H1 (cell line): ENCODE data around the gene SHISA8. TPM values are rescaled to one million over a fixed set of nuclear protein-coding genes. Genes with fewer than 3 reads are reported as not detected.

Source experiments
- CTCF ChIA-PET: fragments of 300-600 bp; sonication (Branson Sonifier 250); formaldehyde crosslinking; loops from one replicate; lab custom pipeline; 2021; ENCODE audit not compliant: partially characterized antibody; lab: Charles Lee
- POLR2A ChIA-PET: fragments of 300-600 bp; sonication (Branson Sonifier 250); formaldehyde crosslinking; loops from one replicate; lab custom pipeline; 2021; ENCODE audit warnings: inconsistent platforms; ENCODE audit not compliant: partially characterized antibody; lab: Charles Lee
- DNase-seq, 2 experiments: peaks; one replicate each; pipeline versions ENCODE4 v3.0.0 to v3.0.0-alpha.2; 2010 to 2022; ENCODE audit warnings: low spot score in 2 of 2, low read depth in 1 of 2, mixed read lengths in 1 of 2
- FAIRE-seq: peaks from 2 replicates; lab custom pipeline; 2011; peaks lifted over from hg19 to GRCh38; lab: Jason Lieb, UNC
- H2AFZ ChIP-seq: 2 replicates; pipeline ENCODE4 v1.8.1; 2012; ENCODE audit warnings: low read length, inconsistent platforms
- H2AK5ac ChIP-seq: 2 replicates; pipeline ENCODE4 v1.6.1; 2013; ENCODE audit warnings: low read depth, low read length
- H2BK120ac ChIP-seq: replicated peaks from 2 replicates; pipeline ENCODE3; 2013; ENCODE audit warnings: low read depth, low read length, inconsistent platforms
- H2BK12ac ChIP-seq: 2 replicates; pipeline ENCODE4 v1.6.1; 2013; ENCODE audit warnings: low read depth, low read length
- H2BK15ac ChIP-seq: 2 replicates; pipeline ENCODE4 v1.6.1; 2013; ENCODE audit warnings: low read length
- H2BK20ac ChIP-seq: 2 replicates; pipeline ENCODE4 v1.6.1; 2013; ENCODE audit warnings: low read length
- H2BK5ac ChIP-seq: 2 replicates; pipeline ENCODE4 v1.6.1; 2013; ENCODE audit warnings: low read depth, low read length
- H3K14ac ChIP-seq: 2 replicates; pipeline ENCODE4 v1.6.1; 2013; ENCODE audit warnings: inconsistent platforms; ENCODE audit not compliant: insufficient read length
- H3K18ac ChIP-seq: 2 replicates; pipeline ENCODE4 v1.6.1; 2013; ENCODE audit warnings: low read length; ENCODE audit errors: extremely low read depth
- H3K23ac ChIP-seq: 2 replicates; pipeline ENCODE4 v1.6.1; 2013; ENCODE audit warnings: inconsistent platforms; ENCODE audit not compliant: insufficient read length
- H3K23me2 ChIP-seq: 2 replicates; pipeline ENCODE4 v1.6.1; 2013; ENCODE audit warnings: low read depth, low read length
- H3K27ac ChIP-seq: 2 replicates; pipeline ENCODE4 v1.6.1; 2011; ENCODE audit warnings: low read depth, low read length, inconsistent platforms
- H3K27me3 ChIP-seq, 4 experiments: replicated peaks in 1 of 4; 1 replicate in 1 of 4; 2 replicates in 3 of 4; pipeline versions ENCODE4 v1.6.1 to v1.8.1; 2011 to 2013; ENCODE audit warnings: low read length in 3 of 4, mild to moderate bottlenecking in 3 of 4, inconsistent platforms in 2 of 4, mixed read lengths in 2 of 4, moderate library complexity in 1 of 4; ENCODE audit not compliant: control insufficient read depth in 3 of 4, insufficient read depth in 3 of 4; ENCODE audit errors: extremely low read depth in 1 of 4
- H3K36me3 ChIP-seq, 4 experiments: 2 replicates each; pipeline versions ENCODE4 v1.6.1 to v1.8.1; 2011 to 2013; ENCODE audit warnings: mild to moderate bottlenecking in 4 of 4, low read length in 3 of 4, moderate library complexity in 2 of 4, control low read depth in 1 of 4, inconsistent platforms in 1 of 4; ENCODE audit not compliant: insufficient read depth in 4 of 4, control insufficient read depth in 2 of 4
- H3K4ac ChIP-seq: replicated peaks from 2 replicates; pipeline ENCODE3; 2013; ENCODE audit warnings: low read length, low read depth, mixed read lengths, inconsistent platforms; ENCODE audit not compliant: insufficient read length
- H3K4me1 ChIP-seq, 4 experiments: replicated peaks in 1 of 4; 1 replicate in 1 of 4; 2 replicates in 3 of 4; pipeline versions ENCODE4 v1.6.1 to v1.8.1; 2011 to 2013; ENCODE audit warnings: low read length in 3 of 4, inconsistent platforms in 2 of 4, mixed read lengths in 1 of 4; ENCODE audit not compliant: insufficient read depth in 4 of 4, control insufficient read depth in 3 of 4
- H3K4me2 ChIP-seq, 2 experiments: 2 replicates each; pipeline versions ENCODE4 v1.6.1 to v1.8.1; 2011 to 2013; ENCODE audit warnings: low read depth in 2 of 2, low read length in 2 of 2, control low read depth in 1 of 2, inconsistent platforms in 1 of 2, mild to moderate bottlenecking in 1 of 2; ENCODE audit not compliant: insufficient read depth in 1 of 2
- H3K4me3 ChIP-seq, 4 experiments: fragments of 200-600, 300-600 bp in 1 of 4; sonication (generic), shearing (Covaris generic), sonication (Bioruptor Twin) in 1 of 4; 2 replicates each; pipeline versions ENCODE4 v1.5.1 to v1.8.1; 2011 to 2016; ENCODE audit warnings: low read length in 4 of 4, low read depth in 3 of 4, control low read depth in 2 of 4, inconsistent platforms in 2 of 4, mild to moderate bottlenecking in 2 of 4, mixed read lengths in 1 of 4, moderate library complexity in 1 of 4; ENCODE audit not compliant: insufficient read depth in 2 of 4; ENCODE audit errors: extremely low read depth in 1 of 4
- H3K56ac ChIP-seq: replicated peaks from 2 replicates; pipeline ENCODE3; 2013; ENCODE audit warnings: low read depth, mild to moderate bottlenecking, mixed read lengths, low read length, inconsistent platforms; ENCODE audit not compliant: insufficient read length
- H3K79me1 ChIP-seq: 2 replicates; pipeline ENCODE4 v1.6.1; 2013; ENCODE audit warnings: low read depth, low read length, control low read depth
- H3K79me2 ChIP-seq, 2 experiments: 2 replicates each; pipeline versions ENCODE4 v1.6.1 to v1.8.1; 2012 to 2013; ENCODE audit warnings: low read length in 2 of 2, mild to moderate bottlenecking in 2 of 2, inconsistent platforms in 1 of 2; ENCODE audit not compliant: insufficient read depth in 2 of 2, control insufficient read depth in 1 of 2
- H3K9ac ChIP-seq, 4 experiments: replicated peaks in 1 of 4; 1 replicate in 1 of 4; 2 replicates in 3 of 4; pipeline versions ENCODE4 v1.6.1 to v1.8.1; 2011 to 2013; ENCODE audit warnings: low read depth in 3 of 4, low read length in 3 of 4, control low read depth in 2 of 4, mild to moderate bottlenecking in 2 of 4, moderate library complexity in 2 of 4, inconsistent platforms in 1 of 4; ENCODE audit errors: extremely low read depth in 1 of 4
- H3K9me3 ChIP-seq, 2 experiments: 2 replicates each; pipeline versions ENCODE4 v1.6.1 to v1.8.1; 2012 to 2013; ENCODE audit warnings: mild to moderate bottlenecking in 2 of 2, moderate library complexity in 2 of 2, control low read depth in 1 of 2, inconsistent platforms in 1 of 2, low read depth in 1 of 2, low read length in 1 of 2, mixed read lengths in 1 of 2; ENCODE audit not compliant: insufficient read depth in 2 of 2
- H4K20me1 ChIP-seq, 2 experiments: replicated peaks in 1 of 2; 2 replicates each; pipeline versions ENCODE3 to v1.8.1; 2011 to 2013; ENCODE audit warnings: inconsistent platforms in 2 of 2, low read length in 2 of 2, mild to moderate bottlenecking in 1 of 2; ENCODE audit not compliant: insufficient read depth in 2 of 2, control insufficient read depth in 1 of 2
- H4K5ac ChIP-seq: 2 replicates; pipeline ENCODE4 v1.6.1; 2013; ENCODE audit warnings: low read length, low read depth, mixed read lengths, inconsistent platforms; ENCODE audit not compliant: insufficient read length
- H4K8ac ChIP-seq: 2 replicates; pipeline ENCODE4 v1.8.0; 2013; ENCODE audit warnings: mild to moderate bottlenecking, moderate library complexity, low read length, inconsistent platforms; ENCODE audit not compliant: insufficient read depth; ENCODE audit errors: extremely low read depth
- H4K91ac ChIP-seq: replicated peaks from 2 replicates; pipeline ENCODE3; 2013; ENCODE audit warnings: low read length, mixed read lengths, inconsistent platforms; ENCODE audit not compliant: insufficient read length
- BRCA1 ChIP-seq: IDR thresholded peaks from 2 replicates; pipeline ENCODE4 v1.6.1; 2012; ENCODE audit warnings: low read depth, low read length, improper control_type of control experiment
- CHD2 ChIP-seq: IDR thresholded peaks from 2 replicates; pipeline ENCODE4 v1.6.1; 2012; ENCODE audit warnings: low read length, improper control_type of control experiment
- CREB1 ChIP-seq: IDR thresholded peaks from 2 replicates; pipeline ENCODE4 v1.6.1; 2012; ENCODE audit warnings: inconsistent platforms
- NRF1 ChIP-seq: IDR thresholded peaks from 2 replicates; pipeline ENCODE4 v1.6.1; 2011; ENCODE audit warnings: mild to moderate bottlenecking, low read depth, low read length, improper control_type of control experiment
- SIRT6 ChIP-seq: IDR thresholded peaks from one replicate; pipeline ENCODE4 v1.7.1; 2012; ENCODE audit warnings: low read length, inconsistent platforms
- SUZ12 ChIP-seq: fragments of 200-600 bp; sonication (generic); IDR thresholded peaks from 2 replicates; pipeline ENCODE4 v1.6.1; 2012; ENCODE audit warnings: mild to moderate bottlenecking, inconsistent platforms, low read length, moderate library complexity, mixed read lengths
- YY1 ChIP-seq: IDR thresholded peaks from 2 replicates; pipeline ENCODE4 v1.6.1; 2011; ENCODE audit warnings: low read depth, mild to moderate bottlenecking, low read length
- WGBS, 2 experiments: shearing (Covaris generic) in 1 of 2; methylation state at CpG; one replicate each; pipeline versions ENCODE4 v1.1.6 to v1.1.7; 2013 to 2015; ENCODE audit warnings: low lambda C conversion rate in 2 of 2, mixed read lengths in 2 of 2, inconsistent platforms in 1 of 2, low coverage in 1 of 2, missing lambda C conversion rate in 1 of 2; ENCODE audit not compliant: insufficient replicate concordance in 2 of 2, insufficient coverage in 1 of 2, insufficient read length in 1 of 2; ENCODE audit errors: extremely low coverage in 1 of 2, missing lambda C conversion rate in 1 of 2; 5-methylcytosine and 5-hydroxymethylcytosine counted together
- polyA plus RNA-seq, 7 experiments: library from polyadenylated mRNA; depleted of rRNA in 3 of 7; stranded (reverse) in 5 of 7; unstranded in 2 of 7; fragments of >200 nt in 5 of 7; fragments of 200-250 nt in 2 of 7; gene quantifications; 1 replicate in 5 of 7; 2 replicates in 1 of 7; 4 replicates in 1 of 7; pipeline versions ENCODE4 v1.2.1 to v1.2.3, GENCODE V29; 2011 to 2013; ENCODE audit warnings: missing spikeins in 2 of 7, mixed read lengths in 2 of 7
- total RNA-seq: library from RNA; stranded (reverse); fragmentation: NEBNext Ultra II Directional; extraction: Animal tissue kit (Norgen Biotek cat#: 25700); gene quantifications from 2 replicates; pipeline ENCODE4 v1.2.1, GENCODE V29; 2021
- TF ChIP-seq, protein P1 (sequence below): IDR thresholded peaks from 2 replicates; pipeline ENCODE4 v1.6.1; 2012; ENCODE audit warnings: low read length, inconsistent platforms

SHISA8 gene
- total and polyA plus RNA-seq, 2 of the 8 experiments (the other 6 are each of a cell fraction or from before 2014, with no cell fraction given) = 0.14 to 0.89 TPM

GRCh38 chr22:41949297-41949965 is 34.6 kb upstream of the SHISA8 start:
- H4K91ac ChIP-seq = no peak overlapping the region
- H2BK12ac ChIP-seq = no peak overlapping the region
- FAIRE-seq (no peak), DNase-seq (no peak)
- no peak overlapping the region for H3K4me3 ChIP-seq
- no peak overlapping the region for H2BK15ac ChIP-seq
- H3K4ac ChIP-seq = no peak overlapping the region
- ChIA-PET CTCF (interaction anchor here (0.8 to 4.4 kb wide), 13 partner anchors 8 to 252 kb away, joined by 3 to 21 read pairs (median 5); partner anchors contain the start of genes NDUFA6, SEPTIN3 and TNFRSF13C), POLR2A (interaction anchor here (1.0 to 1.8 kb wide), 3 partner anchors 15 to 141 kb away, joined by 3 to 7 read pairs (median 4); partner anchors contain the start of gene NDUFA6)
- H3K23ac ChIP-seq = no peak overlapping the region
- H2BK5ac ChIP-seq = no peak overlapping the region
- H3K9me3 ChIP-seq = no peaks in the 10 kb centered on the region
- H3K79me2 ChIP-seq = peaks cover 0 to 9% of the 10 kb centered on the region in 2 experiments; a peak in 1 of 4 replicates
- no peak overlapping the region for H2AK5ac ChIP-seq
- H4K8ac ChIP-seq = no peak overlapping the region
- no peak overlapping the region for H4K5ac ChIP-seq
- no peak overlapping the region for H3K56ac ChIP-seq
- H3K27ac ChIP-seq = no peak overlapping the region
- H3K14ac ChIP-seq = no peak overlapping the region
- no peak overlapping the region for H3K4me2 ChIP-seq
- H2BK120ac ChIP-seq = no peak overlapping the region
- H2BK20ac ChIP-seq = no peak overlapping the region
- peaks cover 7% of the 10 kb centered on the region; the same call in 1 of the 2 replicates for H3K79me1 ChIP-seq
- H4K20me1 ChIP-seq = peaks cover 0 to 1% of the 10 kb centered on the region in 2 experiments
- peaks cover 7 to 20% (median 11%) of the 10 kb centered on the region in 4 experiments for H3K4me1 ChIP-seq
- no peak overlapping the region for H3K18ac ChIP-seq
- H3K36me3 ChIP-seq = peaks cover 3 to 8% (median 8%) of the 10 kb centered on the region in 4 experiments; a peak in 5 of 8 replicates
- H3K9ac ChIP-seq = no peak overlapping the region
- no peak overlapping the region for H2AFZ ChIP-seq
- WGBS, 2 experiments = 89% methylated on average over 7 of the region's 7 CpGs; no CpG with 5 or more reads in 1 of the 2 experiments
- H3K23me2 ChIP-seq = peaks cover 8% of the 10 kb centered on the region
- no peaks in the 10 kb centered on the region for H3K27me3 ChIP-seq
- TF ChIP-seq CHD2 (no peak), CREB1 (no peak), BRCA1 (no peak), SIRT6 (no peak), SUZ12 (no peak), YY1 (no peak), NRF1 (no peak)
- TF ChIP-seq, protein P1, sequence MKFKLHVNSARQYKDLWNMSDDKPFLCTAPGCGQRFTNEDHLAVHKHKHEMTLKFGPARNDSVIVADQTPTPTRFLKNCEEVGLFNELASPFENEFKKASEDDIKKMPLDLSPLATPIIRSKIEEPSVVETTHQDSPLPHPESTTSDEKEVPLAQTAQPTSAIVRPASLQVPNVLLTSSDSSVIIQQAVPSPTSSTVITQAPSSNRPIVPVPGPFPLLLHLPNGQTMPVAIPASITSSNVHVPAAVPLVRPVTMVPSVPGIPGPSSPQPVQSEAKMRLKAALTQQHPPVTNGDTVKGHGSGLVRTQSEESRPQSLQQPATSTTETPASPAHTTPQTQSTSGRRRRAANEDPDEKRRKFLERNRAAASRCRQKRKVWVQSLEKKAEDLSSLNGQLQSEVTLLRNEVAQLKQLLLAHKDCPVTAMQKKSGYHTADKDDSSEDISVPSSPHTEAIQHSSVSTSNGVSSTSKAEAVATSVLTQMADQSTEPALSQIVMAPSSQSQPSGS = no peak
